IPS-NIHi7 (cell line): ENCODE results near the gene LRRC8C.

ENCODE experiments used
- DNase-seq: peaks from one replicate; pipeline ENCODE4 v3.0.0; 2012; ENCODE audit warnings: mixed read lengths; ENCODE audit errors: extremely low spot score

LRRC8C gene

DNA sequence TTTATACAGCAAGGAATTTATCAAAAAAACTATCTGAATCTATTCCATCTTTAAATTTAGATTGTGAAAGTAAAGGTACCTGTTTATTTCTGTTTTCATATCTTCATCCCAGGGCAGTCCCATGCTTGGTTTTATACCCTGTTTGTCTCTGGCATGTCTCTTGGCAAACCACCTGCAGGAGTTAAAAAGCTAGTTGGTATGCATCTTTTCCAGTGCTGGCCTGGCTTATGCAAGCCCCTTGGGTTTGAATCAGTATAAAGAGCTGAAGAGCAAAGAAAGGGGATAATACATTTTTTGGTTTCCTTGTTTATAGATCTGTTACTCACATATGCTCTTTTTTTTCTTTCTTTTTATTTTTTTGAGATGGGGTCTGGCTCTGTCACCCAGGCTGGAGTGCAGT, 37.8 kb downstream of the LRRC8C start:
- no peak for DNase-seq

DNA sequence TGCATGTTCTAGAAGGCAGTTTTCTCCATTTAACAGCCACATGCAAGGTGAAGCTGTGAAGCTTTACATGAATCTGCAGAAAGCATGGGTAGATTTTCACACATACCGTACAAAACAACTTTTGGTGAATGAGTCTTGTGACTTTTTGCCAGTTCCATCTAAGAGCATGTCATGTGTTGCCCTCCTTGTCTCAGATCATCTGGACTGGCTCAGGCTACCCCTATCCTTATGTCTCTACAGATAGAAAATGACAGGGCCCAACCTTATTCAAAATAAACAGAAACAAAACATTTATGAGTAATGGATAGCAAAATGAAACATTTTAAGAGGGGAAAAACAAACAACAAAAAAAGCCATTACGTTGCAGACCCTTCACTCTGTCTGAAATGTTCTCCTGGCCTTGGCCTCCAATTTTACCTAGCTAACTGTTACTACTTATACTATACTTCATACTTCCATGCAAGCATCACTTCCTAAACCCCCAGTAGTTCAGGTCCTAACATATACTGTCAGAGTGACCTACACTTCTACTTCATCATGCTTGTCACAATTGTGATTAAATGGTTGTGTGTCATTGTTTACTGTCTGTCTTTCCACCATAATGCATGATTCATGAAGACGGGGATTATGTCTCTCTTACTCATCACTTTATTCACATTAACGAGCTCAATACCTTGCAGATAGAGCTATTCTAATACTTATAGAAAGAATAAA, 39.0 kb downstream of the LRRC8C start:
- DNase-seq, result no peak

DNA sequence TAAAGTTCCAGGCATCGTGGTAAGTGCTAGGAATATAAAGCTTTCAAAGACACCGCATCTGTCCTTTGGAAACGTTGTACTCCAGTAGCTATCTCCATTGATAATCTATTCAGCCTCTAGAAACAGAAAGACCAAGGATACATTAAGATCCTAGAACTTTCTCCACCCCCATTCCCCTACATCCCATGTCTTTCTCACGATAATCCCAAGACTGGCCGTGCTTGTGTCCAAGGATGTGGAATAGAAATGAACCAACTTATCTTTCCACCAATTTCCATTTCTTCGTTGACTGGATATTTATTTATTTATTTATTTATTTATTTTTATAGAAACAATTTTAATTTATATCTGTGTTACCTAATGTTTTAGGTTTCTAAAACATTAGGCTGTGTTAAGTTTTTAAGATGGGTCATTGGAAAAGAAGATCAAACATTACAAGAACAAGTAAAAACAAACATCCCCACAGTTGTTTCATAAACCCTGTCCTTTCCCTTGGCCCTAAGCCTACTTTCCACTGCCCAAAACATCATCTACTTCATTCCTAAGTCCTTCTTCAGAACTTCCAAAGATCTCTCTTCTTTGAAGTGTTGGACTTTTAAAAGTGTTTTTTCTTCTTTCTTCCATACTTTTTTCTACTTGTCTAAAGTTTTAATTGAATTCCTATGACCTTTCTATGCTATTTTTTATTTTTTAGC, 39.7 kb downstream of the LRRC8C start:
- no peak for DNase-seq

DNA sequence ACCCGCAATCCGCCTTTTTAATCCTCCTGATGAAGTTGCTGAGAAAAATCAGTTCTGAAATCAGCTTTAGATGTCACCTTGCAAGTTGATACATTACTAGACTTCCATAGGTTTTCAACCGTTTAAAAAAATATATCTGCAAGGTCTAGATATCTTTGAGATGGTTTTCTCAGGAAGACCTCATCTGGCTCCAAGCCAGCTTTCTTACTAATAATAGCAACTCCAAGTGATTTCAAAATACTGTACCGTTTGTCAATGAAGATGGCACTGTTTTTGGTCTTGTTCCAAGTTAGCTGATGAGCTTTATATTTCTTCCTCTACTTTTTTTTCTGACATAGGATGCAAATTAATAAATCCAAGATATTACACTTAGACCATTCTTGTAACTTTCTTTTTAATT, 40.3 kb downstream of the LRRC8C start:
- no peak for DNase-seq

DNA sequence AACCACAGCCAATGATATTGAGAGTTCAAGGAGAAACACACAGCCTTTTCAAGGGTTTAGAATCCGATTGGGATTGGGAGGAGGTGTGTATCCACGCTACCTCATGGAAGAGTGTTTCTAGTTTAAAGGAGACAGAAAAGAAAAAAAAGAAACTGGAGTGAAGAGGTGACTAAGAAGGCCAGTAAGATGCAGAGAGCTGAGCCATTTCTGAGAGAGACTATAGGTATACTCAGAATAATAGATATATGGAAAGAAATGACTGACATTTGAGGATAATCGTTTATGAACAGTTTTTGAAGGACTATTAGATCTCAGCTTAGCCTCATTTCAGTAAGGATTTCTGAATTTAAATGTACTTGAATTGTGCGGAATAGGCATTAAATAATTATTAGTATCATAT, 42.8 kb downstream of the LRRC8C start:
- no peak for DNase-seq

DNA sequence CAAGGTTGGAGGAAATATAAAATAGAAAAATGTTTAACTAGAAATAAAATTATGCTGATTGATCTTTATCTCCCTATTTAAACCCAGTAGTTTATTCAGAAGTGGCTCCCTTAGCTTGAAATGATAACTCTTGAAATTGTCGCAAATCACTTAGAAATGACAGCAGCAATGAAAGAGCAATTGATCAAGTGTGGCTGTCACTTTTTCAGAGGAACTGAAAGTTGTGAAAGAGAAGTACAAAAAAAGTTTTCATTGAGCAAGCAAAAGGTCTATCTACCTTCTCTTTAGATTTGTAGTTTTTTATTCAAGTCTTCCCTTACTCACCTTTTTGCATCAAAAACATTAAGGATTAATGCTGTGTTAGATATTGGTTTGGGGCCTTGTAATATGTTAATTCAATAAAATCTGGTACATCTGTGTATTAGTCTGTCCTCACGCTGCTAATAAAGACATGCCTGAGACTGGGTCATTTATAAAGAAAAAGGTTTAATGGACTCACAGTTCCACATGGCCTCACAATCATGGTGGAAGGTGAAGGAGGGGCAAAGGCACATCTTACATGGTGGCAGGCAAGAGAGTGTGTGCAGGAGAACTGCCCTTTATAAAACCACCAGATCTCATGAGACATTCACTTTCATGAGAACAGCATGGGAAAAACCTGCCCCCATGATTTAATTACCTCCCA, 48.3 kb downstream of the LRRC8C start:
- no peak for DNase-seq

DNA sequence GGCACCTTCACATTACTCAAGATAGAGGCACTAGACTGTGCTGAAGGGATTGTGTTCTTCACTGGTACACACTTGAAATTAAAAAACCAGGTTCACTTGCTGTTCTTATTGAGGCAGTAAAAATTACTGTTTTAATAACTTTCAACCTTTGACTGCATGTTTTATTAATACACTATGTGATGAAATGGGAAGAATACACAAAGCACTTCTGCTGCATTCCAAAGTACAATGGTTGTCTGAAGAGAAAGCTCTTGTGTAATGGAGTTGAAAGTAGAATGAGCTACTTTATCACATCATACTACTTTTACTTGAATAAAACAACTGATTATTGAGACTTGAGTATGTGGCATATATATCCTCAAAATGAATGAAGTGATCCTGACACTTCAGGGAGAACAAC, 49.7 kb downstream of the LRRC8C start:
- no peak for DNase-seq

DNA sequence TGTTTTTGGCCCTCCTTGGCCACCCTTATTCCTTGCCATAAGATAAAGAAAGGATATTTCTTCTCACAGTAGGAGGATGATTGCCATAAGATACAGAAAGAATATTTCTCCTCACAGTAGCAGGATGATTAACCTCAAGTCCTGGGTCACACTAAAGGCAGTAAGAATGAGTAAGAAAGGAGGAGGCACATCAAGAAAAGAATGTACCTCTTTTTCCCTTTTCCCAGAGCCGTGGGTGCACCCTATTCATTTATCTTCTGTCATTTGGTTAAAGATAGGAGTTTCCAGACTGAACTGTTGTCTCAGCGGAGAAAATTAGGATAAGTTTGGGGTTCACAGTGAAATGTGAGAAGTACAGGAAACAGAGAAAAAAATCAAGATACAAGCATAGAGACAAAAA, 52.5 kb downstream of the LRRC8C start:
- DNase-seq, result no peak

DNA sequence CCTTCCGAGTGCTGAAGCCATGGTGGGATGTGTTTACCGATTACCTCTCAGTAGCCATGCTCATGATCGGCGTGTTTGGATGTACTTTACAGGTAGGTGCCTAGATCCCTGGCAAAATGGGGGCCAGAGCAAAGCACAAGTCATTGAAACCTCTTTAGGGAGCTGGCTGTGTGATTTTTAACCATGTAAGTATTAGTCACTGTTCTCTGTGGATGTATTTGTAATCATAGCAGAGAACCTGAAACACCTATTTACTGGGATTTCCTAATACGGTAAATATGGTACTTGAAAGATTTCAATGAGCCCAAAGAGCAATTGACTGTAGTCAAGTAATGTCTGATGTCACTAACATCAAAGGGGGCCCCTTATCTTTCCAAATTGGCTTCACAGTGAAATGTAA, 53.6 kb downstream of the LRRC8C start:
- no peak for DNase-seq

DNA sequence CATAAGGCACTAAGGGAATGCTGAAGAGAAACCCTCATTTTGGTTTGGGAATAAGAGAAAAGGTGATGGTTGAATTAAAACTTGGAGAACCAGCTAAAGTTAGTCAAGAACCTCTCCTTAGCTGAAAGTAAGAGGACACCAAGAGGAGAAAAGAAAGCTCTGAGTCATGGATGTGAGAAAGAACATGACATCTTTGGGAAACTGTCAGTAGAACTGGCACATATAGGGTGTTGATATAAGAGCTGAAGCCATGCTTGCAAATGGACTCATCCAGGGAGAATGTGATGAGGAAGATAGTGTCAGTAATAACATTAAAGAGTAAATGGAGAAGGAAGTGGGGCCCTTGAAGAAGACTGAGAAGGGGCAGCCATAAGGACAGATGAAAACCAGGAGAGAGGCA, 54.3 kb downstream of the LRRC8C start:
- DNase-seq, result no peak

DNA sequence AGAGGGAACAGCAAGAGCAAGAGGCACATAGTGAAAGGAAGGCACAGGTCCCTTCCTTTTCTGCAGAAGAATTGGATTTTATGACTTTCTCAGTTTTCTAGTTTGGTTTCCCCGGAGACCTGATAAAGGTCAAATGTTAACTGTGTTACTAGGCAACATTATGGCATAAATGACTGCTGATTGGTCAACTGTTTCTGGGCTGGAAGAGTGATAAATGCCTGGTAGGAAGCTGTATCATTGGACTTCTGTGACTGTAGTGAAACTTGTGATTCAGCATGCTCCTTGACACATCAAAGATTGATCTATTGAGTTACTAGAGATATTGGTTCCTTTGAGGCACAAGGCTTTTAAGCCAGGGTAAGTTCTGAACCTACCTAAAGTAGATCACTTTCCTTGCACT, 55.7 kb downstream of the LRRC8C start:
- no peak for DNase-seq

DNA sequence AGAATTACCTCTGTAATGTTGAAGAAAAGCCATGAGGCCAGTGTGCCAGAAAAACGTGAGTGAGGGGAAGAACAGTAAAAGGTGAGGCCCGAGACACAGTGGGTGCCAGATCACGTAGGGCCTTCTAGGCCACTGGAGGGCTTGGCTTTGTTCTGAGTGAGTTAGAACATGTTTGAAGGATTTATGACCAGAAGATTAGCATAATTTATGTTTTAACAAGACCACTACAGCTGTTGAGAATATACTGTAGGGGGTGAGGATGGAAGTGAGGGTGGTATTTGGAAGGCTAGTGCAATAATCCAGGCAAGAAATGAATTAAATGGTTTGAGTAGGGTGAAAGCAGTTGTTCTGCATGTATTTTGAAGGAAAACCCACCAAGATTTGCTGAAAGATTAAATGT, 56.3 kb downstream of the LRRC8C start:
- no peak for DNase-seq

DNA sequence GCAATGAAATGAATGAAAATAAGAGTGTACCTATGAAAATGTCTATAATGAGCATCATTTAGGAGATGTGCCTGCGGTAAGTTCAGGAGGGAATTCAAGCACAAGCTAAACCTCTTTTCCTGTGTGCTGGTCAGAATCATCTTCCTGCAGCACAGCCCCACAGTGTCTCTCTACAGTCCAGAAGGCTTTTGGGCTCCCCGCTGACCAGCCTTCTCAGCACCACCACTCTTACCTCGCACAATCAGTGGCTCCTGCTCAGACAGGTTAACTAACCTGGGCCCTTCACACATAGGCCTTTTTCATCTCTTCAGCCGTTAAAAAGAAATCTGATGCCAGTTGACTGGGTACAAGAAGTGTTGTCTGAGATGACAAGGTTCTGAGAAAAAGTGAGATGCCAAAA, 57.7 kb downstream of the LRRC8C start:
- DNase-seq, result no peak

DNA sequence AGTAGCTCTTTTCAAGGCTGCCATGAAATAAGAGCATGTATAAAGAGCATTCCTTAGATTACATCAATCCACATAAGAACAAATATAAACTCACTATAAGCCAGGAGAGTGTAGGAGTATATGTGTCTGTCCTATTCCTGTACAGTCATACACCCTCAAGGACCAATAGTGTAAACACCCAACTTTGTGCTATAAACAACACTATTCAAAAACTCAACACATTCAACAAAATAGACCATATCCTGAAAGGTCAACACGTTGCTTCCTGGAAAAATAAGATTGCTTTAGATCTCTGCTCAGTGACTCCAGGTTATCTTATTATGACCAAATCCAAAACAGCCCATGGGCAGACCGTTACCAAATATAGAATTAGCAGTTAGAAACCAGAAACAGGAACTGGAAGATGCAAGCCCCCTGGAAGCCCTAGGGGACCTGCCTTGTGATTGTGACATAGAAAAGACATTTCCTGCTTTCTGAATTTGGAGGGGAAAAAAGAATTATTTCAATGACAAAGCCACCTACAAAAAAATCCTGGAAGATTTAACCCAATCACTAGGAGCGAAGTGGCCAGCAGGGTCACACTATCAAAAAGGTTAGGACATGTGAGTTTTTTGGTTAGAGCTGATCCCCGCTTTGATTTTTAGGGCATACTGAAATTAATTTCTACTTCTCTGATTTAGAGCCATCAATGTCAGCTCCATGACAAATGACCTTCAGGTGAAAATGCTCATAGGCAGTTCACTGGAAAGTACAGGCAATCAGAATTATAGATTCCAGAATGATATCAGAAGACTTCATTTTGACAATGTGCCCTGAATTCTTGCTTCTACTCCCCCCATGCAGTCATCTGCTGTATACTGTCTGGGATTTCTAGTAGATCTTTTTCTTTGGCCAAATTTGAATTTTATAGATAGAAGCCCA, 59.9 kb downstream of the LRRC8C start:
- DNase-seq, result no peak

DNA sequence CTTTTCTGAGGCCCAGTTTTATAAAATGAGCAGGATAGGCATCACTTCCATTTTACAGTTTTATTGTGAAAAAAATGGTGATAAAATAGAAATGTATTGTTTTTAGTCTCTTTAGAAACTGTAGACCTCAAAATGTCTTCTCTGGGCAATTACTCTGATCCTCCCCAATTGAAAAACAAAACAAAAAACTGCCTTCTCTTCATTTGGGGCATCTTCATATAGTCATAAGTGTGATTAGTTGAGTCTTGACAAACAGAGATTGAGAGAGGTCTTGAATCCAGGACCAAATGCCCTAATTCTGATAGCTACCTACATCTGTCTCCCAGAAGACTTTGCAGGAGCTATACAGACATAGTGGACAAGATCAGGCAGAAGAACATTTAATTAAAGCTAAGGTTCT, 62.9 kb downstream of the LRRC8C start:
- no peak for DNase-seq

DNA sequence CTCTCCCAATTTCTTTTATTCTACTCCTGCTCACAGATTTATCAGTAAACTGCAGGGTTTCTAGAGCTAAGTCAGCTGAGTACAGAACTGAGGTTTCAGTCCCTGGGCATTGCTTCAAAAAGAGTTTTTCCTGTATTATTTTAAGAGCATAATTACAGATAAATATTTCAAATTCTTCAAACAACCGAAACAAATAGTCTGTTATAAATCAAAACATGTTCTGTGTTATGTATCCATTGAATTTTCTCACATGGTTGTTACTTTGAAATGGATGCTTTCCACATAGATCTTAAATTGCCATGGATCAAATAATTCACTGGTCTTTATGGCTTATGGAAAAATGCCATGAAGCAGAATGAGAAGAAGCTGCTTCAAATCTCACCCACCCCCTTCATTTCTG, 64.5 kb downstream of the LRRC8C start:
- DNase-seq, result no peak

DNA sequence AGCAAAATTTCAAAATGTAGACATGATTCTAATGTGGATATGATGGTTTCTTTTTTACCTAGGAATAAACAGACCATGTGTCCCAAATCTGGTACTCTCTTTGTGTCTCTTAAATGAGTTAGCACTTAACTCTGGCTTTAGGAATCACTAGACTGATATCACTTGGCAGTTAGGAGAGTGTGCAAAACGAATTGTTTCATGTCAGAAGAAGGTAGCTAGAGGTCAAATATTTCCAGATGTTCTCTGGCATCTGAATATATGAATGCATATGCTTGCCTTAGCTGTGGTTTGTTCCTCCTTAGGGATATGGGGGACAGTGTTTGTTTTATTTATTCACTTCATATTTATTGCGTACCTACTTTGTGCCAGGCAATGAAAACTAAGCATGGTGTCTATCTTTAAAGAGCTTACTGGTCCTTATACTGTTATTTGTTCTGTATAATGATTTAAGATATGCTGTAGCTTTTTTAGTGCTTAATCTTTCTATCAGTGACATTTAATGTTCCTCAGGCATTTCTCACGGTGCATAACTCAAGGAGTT, 65.2 kb downstream of the LRRC8C start:
- DNase-seq, result no peak

DNA sequence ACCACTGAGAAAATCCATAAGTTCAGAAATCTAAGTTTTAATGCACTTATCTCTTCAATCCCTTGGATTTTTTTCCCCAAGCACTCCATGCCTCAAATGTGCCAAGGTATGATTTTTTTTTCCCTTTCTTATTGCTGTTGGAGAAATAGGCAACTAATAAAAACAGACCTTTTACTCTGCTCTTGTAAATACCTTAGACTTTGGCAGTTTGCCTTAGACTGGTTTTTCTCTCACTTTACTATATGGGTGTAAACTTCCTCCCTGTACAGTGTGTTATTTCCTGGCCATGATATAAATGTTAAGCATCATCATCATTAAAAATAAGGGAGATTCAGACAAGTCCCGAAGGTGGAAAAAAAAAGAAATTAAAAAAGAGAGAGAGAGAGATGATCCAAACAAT, 65.7 kb downstream of the LRRC8C start:
- no peak for DNase-seq

DNA sequence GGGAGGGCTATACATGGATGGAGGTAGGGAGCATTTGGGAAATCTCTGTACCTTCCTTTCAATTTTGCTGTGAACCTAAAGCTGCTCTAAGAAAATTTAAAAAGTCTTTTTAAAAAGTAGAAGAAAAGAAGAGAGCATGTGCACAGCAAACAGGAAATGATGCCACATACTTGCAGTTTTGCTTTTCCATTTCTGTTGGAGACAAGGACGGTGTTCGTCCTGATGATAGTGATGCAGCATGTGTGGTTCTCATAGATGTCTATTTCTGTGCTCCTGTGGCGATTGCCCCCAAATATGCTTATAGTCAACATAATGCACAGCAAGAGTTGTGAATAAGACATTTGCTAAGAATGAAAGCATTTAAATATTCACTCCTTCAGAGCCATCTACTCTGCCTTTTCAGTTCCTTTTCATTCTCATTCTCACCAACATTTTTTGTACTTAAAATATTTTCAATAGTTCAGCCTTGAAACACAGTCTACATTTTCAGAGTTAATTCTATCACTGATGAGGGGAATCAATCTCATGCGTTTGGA, 66.6 kb downstream of the LRRC8C start:
- no peak for DNase-seq

DNA sequence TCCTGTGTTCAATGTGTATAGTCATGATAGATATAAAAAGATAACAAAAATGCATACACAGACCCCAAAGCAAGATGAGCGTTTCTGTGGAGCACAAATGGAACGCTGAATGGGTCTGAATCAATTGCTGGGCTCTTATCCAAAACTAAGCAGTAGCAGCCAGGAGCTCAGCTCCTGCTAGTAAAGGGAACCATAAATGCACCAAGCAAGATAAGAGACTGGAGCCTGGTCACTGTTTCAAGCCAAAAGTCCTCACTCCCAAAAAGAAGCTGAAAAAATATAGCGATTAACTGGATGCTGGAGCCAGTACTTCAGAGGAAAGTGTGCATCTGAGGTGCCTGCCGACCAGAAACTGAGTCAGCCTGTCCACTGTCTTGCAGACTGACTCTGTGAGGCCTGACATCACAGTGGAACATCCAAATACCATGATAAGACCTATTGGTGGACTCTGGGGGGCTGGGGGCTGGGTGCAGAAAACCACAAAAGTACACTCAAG, 68.9 kb downstream of the LRRC8C start:
- no peak for DNase-seq

DNA sequence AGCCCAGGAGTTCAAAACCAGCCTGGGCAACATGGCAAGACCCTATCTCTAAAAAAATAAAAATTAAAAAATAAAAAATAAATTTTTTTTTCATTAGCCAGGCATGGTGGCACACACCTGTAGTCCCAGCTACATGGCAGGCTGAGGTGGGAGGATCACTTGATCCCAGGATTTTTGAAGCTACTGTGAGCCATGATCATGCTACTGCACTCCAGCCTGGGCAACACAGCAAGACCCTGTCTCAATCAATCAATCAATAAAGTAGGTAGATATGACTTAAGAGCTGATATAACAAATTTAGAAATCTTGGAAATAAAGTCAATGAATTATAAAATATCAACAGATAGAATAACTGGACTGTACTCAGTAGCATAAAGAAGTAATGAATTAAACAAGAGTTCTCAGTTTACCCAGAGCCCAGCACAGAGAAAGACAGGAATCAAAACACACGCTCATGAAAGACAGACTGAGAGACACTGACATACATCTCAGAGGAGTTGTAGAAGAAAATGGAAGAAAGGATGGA, 69.7 kb downstream of the LRRC8C start:
- DNase-seq, result no peak
